Activated CD4-positive, alpha-beta T cell treated with anti-CD3 and anti-CD28 coated beads, Interleukin-2, amount 10 ng/mL, durations not matched to agents 24 days and 14 days (primary cell): ENCODE data around the gene OR10H4. TPM values are rescaled to one million over a fixed set of nuclear protein-coding genes. Genes with fewer than 3 reads are reported as not detected.
"Not testable (repeated sequence)": the region's sequence is repeated elsewhere in the genome, so short reads cannot be mapped to it uniquely, and the experiment has no call there.

Experiments
- DNase-seq: peaks from one replicate; pipeline ENCODE4 v3.0.0; 2022
- H3K27ac Mint-ChIP-seq: one replicate; pipeline ENCODE4 v1.8.0; 2022; ENCODE audit warnings: mild to moderate bottlenecking, mixed read lengths
- H3K27me3 Mint-ChIP-seq: one replicate; pipeline ENCODE4 v1.8.0; 2022; ENCODE audit warnings: mixed read lengths
- H3K36me3 Mint-ChIP-seq: one replicate; pipeline ENCODE4 v1.8.0; 2022; ENCODE audit warnings: low read depth, mild to moderate bottlenecking, mixed read lengths
- H3K4me1 Mint-ChIP-seq: one replicate; pipeline ENCODE4 v1.8.0; 2021; ENCODE audit warnings: mixed read lengths
- H3K4me3 Mint-ChIP-seq: one replicate; pipeline ENCODE4 v1.8.0; 2022; ENCODE audit warnings: mild to moderate bottlenecking, moderate library complexity, mixed read lengths
- H3K9me3 Mint-ChIP-seq: one replicate; pipeline ENCODE4 v1.8.0; 2021; ENCODE audit warnings: mixed read lengths
- intact Hi-C: fragments of 100-400 bp; cut with micrococcal nuclease; formaldehyde crosslinking; loops from one replicate; pipeline ENCODE4 v1.15.1; 2023
- total RNA-seq: library from RNA; stranded (reverse); gene quantifications from 2 replicates; pipeline ENCODE4 v1.2.3, GENCODE V29; 2022

OR10H4 gene, protein sequence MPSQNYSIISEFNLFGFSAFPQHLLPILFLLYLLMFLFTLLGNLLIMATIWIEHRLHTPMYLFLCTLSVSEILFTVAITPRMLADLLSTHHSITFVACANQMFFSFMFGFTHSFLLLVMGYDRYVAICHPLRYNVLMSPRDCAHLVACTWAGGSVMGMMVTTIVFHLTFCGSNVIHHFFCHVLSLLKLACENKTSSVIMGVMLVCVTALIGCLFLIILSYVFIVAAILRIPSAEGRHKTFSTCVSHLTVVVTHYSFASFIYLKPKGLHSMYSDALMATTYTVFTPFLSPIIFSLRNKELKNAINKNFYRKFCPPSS
- not detected in 2 replicates for total RNA-seq

DNA sequence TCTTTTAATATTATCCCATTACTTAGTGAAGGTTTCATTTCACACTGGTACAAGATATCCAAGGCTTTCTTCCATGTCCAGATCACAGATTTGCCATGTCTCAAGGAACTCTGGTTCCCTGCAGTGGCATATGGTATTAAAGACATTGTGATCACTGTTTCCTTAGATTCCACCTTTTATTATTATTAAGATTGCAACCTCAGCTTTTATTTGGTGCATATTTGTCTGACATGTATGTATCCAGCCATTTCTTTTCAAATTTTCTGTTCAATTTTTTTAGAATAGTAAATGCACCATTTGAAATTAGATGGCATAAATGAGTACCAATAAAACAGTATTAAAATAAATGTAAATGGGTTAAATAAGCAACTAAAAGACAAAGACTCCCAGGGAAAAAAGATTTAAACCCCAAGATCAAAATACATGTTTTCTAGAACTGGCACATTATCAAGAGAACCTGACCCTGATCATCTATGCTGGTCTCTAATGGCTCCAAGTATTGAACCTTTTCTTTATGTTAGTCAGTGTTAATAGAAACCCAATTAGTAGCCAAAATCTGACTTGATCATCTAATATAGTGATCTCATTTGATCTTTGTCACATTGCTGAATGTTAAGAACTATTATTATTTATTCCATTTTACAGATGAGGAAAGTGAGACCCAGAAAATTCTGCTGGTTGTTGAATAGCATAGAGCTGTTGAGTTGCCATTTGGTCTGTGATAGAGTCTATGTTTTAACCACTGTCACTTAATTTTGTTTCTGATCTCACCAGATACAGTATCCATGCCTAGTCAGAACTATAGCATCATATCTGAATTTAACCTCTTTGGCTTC, at the start of gene OR10H4:
Gene OR10H4, plus strand, starts transcription at position 786 of the 836 bp plus-strand sequence. Its CDS starts 0 bp downstream, at position 786.
- Mint-ChIP-seq H3K27ac (no peak within 1 kb of the TSS), H3K4me1 (no peaks in the 10 kb centered on the region), H3K36me3 (no peaks in the 10 kb centered on the region), H3K27me3 (peaks cover 13% of the 10 kb centered on the region), H3K4me3 (no peak within 1 kb of the TSS), H3K9me3 (peaks cover 12% of the 10 kb centered on the region)
- intact Hi-C loops: no loop called here
- no peak for DNase-seq

DNA sequence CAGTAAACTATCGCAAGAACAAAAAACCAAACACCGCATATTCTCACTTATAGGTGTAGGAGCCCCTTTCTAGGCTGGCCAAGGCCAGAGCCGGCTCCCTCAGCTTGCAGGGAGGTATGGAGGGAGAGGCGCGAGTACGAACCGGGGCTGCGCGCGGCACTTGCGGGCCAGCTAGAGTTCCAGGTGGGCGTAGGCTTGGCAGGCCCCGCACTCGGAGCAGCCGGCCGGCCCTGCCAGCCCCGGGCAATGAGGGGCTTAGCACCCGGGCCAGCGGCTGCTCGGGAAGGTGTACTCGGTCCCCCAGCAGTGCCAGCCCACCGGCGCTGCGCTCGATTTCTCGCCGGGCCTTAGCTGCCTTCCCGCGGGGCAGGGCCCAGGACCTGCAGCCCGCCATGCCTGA, 49.2 kb upstream of the OR10H4 start:
- H3K9me3 Mint-ChIP-seq, DNase-seq, H3K4me3 Mint-ChIP-seq, H3K4me1 Mint-ChIP-seq, H3K27ac Mint-ChIP-seq, H3K36me3 Mint-ChIP-seq, intact Hi-C loops: not testable (repeated sequence)
- peaks cover 21% of the 10 kb centered on the region for H3K27me3 Mint-ChIP-seq

DNA sequence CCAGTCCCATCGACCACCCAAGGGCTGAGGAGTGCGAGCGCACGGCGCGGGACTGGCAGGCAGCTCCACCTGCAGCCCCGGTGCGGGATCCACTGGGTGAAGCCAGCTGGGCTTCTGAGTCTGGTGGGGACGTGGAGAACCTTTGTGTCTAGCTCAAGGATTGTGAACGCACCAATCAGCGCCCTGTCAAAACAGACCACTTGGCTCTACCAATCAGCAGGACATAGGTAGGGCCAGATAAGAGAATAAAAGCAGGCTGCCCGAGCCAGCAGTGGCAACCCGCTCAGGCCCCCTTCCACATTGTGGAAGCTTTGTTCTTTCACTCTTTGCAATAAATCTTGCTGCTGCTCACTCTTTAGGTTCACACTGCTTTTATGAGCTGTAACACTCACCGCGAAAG, 48.8 kb upstream of the OR10H4 start:
- intact Hi-C loops, H3K4me3 Mint-ChIP-seq, H3K9me3 Mint-ChIP-seq, H3K36me3 Mint-ChIP-seq, H3K27ac Mint-ChIP-seq, H3K4me1 Mint-ChIP-seq: not testable (repeated sequence)
- peak; percentile 30 for DNase-seq
- H3K27me3 Mint-ChIP-seq: peaks cover 25% of the 10 kb centered on the region

DNA sequence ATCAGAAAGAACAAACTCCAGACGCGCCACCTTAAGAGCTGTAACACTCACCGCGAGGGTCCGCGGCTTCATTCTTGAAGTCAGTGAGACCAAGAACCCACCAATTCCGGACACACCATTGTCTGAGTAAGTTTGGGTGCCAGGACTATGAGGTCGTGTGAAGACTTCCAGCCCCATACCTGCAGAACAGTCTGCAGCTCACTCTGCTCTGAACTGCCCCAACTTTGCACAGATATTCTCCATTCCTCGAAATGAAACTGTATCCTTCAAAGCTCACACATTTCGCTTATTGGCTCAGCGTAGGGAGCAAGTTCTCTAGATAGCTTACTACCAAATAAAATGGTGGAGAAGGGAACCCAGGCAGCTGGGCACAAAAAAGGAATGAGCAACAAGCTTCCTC, 48.3 kb upstream of the OR10H4 start:
- Mint-ChIP-seq H3K27me3 (peaks cover 27% of the 10 kb centered on the region), H3K27ac (no peak overlapping the region), H3K4me3 (no peak overlapping the region), H3K9me3 (no peaks in the 10 kb centered on the region), H3K4me1 (no peaks in the 10 kb centered on the region), H3K36me3 (no peaks in the 10 kb centered on the region)
- intact Hi-C loops: no loop called here
- DNase-seq: peak; percentile 34

DNA sequence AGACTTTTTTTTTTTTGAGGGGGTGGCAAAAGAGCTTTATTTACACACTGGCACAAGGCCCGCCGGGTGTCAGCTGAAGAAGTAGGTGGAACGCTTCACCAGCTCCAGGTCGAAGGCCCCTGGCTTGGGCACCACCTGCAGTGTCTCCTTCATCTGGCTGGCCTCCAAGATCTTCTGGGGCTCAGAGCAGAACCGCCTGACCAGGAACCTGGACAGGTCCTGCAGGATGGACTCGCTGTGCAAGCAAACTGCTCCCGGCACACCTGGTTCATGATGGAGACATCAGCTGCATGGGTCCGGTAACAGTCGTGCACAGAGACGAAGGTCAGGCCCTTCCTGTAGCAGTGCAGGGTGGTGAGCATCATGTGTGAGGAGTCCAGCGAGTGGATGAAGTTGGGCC, 46.6 kb upstream of the OR10H4 start:
- Mint-ChIP-seq H3K36me3 (no peaks in the 10 kb centered on the region), H3K4me3 (no peak overlapping the region), H3K9me3 (no peaks in the 10 kb centered on the region), H3K4me1 (no peaks in the 10 kb centered on the region), H3K27ac (no peak overlapping the region), H3K27me3 (peaks cover 39% of the 10 kb centered on the region)
- peak; percentile 46 for DNase-seq
- intact Hi-C loops: no loop called here

DNA sequence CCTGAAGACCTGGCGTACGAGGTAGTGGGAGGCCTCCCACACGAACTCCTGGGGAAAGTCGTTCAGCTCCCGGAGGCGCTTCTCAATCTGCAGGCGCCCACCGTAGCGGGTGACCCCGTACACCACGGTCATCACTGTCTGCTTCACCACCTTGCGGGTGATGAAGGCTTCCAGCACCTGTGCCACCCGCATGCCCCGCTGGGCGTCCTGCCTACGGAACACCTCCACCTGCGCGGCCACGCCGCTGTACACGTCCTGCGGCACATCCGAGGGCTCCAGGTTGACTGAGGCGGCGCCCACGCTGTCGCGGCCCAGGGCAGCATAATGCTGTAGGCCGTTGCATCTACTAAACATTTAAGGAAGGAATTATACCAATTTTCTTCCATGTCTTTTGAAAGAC, 45.9 kb upstream of the OR10H4 start:
- H3K36me3 Mint-ChIP-seq: not testable (repeated sequence)

DNA sequence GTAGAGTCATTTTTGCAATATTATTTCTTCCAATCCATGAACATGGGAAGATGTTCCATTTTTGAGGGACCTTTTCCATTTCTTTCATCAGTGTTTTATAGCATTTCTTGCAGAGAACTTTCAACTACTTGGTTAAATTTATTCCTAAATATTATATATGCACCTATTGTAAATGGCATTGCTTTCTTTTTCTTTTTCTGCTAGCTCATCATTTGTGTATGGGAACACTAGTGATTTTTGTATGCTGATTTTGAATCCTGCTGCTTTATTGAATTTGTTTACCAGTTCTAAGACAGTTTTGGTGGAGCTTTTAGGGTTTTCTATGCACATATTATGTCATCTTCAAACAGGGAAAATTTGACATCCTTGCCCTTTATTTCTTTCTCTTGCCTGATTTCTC, 43.8 kb upstream of the OR10H4 start:
- peaks cover 49% of the 10 kb centered on the region for H3K27me3 Mint-ChIP-seq
- DNase-seq: no peak

More for the DNA sequence above, 45.9 kb upstream of the OR10H4 start:
- H3K9me3 Mint-ChIP-seq, H3K27ac Mint-ChIP-seq, intact Hi-C loops, H3K4me1 Mint-ChIP-seq, H3K4me3 Mint-ChIP-seq: not testable (repeated sequence)
- peaks cover 42% of the 10 kb centered on the region for H3K27me3 Mint-ChIP-seq
- peak; percentile 33 for DNase-seq

DNA sequence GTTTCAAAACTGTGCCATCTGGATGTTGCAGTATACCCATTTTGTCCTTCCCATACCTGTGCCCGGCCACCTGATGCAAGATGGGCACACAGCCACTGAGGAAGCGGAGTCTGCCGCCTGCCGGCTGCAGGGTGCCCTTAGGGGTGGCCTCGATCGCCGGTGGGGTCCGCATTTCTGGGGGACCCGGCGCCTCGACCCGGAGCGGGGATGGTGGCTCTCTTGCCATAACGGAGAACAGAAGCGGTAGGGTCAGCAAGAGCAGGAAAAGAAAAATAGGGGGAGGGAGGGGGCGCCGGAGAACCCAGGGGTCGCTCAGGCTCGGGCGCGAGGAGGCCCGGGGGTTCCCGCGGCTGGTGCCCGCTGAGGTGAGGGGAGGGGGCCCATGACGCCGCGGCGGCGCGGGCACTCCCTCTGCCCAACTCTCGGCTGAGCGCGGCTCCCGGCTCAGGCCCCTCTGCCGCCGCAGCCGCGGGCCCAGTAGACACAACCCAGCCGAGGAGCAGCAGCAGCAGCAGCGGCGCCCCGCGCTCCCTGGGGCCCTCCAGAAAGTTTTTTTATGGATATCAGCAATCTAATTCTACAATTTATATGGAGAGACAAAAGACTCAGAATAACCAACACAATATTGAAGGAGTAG, 37.1 kb upstream of the OR10H4 start:
- H3K27me3 Mint-ChIP-seq: peaks cover 51% of the 10 kb centered on the region
- H3K4me3 Mint-ChIP-seq: no peak overlapping the region
- H3K4me1 Mint-ChIP-seq: no peaks in the 10 kb centered on the region
- intact Hi-C loops: no loop called here
- no peak overlapping the region for H3K27ac Mint-ChIP-seq
- DNase-seq: peak; percentile 36
- no peaks in the 10 kb centered on the region for H3K36me3 Mint-ChIP-seq
- H3K9me3 Mint-ChIP-seq: peaks cover 3% of the 10 kb centered on the region

More for the DNA sequence above, 43.8 kb upstream of the OR10H4 start:
- Mint-ChIP-seq H3K4me3 (no peak overlapping the region), H3K9me3 (no peaks in the 10 kb centered on the region), H3K36me3 (no peaks in the 10 kb centered on the region), H3K27ac (no peak overlapping the region), H3K4me1 (no peaks in the 10 kb centered on the region)
- intact Hi-C loops: no loop called here

DNA sequence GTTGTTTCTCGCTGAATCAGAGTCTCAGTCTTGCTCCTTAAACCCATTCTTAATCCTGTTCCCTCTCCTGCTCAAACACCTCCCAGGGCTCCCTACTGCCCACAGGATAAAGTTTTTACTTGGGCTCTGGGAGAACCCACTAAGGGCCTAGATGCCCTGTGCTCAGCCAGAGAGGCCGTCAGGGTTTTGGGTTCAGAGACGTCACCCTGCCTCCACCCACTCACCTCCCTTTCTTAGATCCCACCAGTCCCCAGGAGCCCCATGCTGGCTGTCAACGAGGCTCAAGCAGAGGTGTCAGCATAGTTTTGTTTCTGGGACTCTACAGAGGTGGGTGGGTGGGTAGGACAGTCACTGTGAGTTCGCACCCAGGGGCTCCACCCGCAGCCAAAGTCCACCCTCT, 35.4 kb upstream of the OR10H4 start:
- Mint-ChIP-seq H3K4me3 (no peak overlapping the region), H3K27me3 (peaks cover 46% of the 10 kb centered on the region), H3K9me3 (peaks cover 3% of the 10 kb centered on the region), H3K36me3 (no peaks in the 10 kb centered on the region), H3K27ac (no peak overlapping the region), H3K4me1 (no peaks in the 10 kb centered on the region)
- DNase-seq: peak; percentile 25
- intact Hi-C loops: no loop called here

DNA sequence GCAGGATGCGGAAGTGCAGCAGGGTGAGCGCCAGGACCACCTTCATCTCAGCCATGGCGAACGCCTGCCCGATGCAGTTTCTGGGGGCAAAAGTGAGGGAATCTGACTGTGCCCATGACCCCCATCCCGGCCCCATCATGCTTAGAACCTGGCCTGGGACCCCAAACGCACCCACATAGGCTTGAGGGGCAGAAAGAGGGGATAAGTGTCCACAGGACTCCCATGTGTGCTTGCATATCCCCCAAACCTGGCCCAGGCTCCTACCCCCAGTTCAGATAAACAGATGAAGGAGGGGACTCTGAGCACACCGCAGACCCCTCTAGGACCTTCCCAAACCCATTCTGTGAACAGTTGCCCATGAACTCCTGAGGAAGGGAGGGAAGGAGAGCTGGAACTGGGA, 35.0 kb upstream of the OR10H4 start:
- H3K4me1 Mint-ChIP-seq: no peaks in the 10 kb centered on the region
- peaks cover 3% of the 10 kb centered on the region for H3K9me3 Mint-ChIP-seq
- intact Hi-C loops: no loop called here
- H3K27me3 Mint-ChIP-seq: peaks cover 42% of the 10 kb centered on the region
- DNase-seq: peak; percentile 24
- no peaks in the 10 kb centered on the region for H3K36me3 Mint-ChIP-seq
- H3K27ac Mint-ChIP-seq: no peak overlapping the region
- no peak overlapping the region for H3K4me3 Mint-ChIP-seq

DNA sequence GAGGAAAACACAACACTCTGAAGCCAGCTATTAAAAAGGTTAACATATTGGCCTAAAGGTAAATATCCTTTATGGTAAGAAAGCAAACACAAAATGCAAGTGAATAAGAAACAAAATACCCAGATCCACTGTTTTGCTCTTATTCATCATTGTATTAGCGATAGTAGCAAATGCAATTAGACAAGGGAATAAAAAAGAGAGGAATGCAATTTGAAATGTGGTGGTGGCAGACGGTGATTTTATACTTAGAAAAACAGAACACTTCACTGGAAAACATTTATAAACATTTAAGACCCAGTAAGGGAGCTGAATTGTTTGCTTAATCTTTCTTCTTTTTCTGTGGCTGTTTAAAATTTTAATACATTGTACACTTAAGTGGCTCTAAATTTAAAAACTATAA, 33.7 kb upstream of the OR10H4 start:
- DNase-seq: no peak
- peaks cover 3% of the 10 kb centered on the region for H3K9me3 Mint-ChIP-seq
- no peaks in the 10 kb centered on the region for H3K4me1 Mint-ChIP-seq
- H3K27me3 Mint-ChIP-seq: peaks cover 31% of the 10 kb centered on the region
- H3K36me3 Mint-ChIP-seq: no peaks in the 10 kb centered on the region
- H3K27ac Mint-ChIP-seq: no peak overlapping the region
- no peak overlapping the region for H3K4me3 Mint-ChIP-seq
- intact Hi-C loops: no loop called here

DNA sequence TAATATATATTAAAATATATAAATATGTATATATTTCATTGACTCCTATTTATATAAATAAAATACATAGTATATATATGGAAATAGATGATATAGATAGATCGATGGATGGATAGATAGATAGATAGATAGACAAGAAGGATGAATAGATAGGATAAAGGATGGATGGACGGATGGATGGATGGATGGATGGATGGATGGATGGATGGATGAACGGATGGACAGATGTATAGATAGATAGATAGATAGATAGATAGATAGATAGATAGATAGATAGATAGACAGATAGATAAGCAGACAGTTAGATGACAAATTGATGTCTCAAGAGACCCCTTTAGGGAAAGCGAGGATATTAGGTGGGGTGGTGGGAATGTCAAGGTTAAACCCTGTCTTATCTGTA, 29.6 kb upstream of the OR10H4 start:
- Mint-ChIP-seq H3K9me3 (no peaks in the 10 kb centered on the region), H3K27ac (no peak overlapping the region), H3K27me3 (peaks cover 13% of the 10 kb centered on the region), H3K4me3 (no peak overlapping the region), H3K4me1 (no peaks in the 10 kb centered on the region), H3K36me3 (no peaks in the 10 kb centered on the region)
- DNase-seq: no peak
- intact Hi-C loops: no loop called here

DNA sequence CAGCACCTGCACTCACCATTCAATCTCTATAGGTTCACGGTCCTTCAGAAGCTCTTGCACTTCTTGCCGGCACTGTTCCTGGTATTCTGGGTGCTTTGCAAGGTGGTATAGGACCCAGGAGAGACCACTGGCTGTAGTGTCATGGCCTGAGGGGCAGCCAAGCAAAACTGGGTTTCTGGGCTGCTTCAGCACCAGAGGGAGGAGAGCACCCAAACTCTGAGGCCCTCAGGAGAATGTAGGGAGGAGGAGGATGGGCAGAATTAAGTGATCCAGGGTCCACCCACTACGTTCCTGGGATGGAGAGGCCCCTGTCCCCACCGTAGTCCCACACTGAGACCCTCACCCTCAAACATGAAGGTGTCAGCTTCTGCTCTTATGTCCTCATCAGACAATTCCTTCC, 26.8 kb upstream of the OR10H4 start:
- DNase-seq: peak; percentile 32
- Mint-ChIP-seq H3K9me3 (no peaks in the 10 kb centered on the region), H3K27ac (no peak overlapping the region), H3K36me3 (no peaks in the 10 kb centered on the region), H3K4me3 (no peak overlapping the region), H3K4me1 (no peaks in the 10 kb centered on the region), H3K27me3 (peaks cover 7% of the 10 kb centered on the region)
- intact Hi-C loops: no loop called here

DNA sequence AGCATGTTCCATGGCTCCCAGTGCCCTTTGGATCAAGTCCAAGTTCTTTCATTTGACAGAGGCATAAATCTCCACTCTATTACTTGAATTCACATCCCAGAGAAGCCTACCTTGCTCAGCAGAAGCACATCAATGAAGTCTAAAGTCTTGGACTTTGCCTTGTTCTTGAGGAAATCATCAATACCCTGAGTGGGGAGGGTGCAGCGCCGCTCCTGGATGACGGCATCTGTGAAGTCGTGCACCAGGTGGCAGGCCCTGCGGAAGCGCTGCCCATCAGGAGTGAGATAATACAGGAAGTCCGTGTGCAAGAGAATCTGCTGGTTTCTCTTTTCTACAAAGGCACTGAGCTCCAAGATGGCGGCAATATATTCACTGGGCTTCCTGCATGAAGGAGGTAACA, 25.1 kb upstream of the OR10H4 start:
- peak; percentile 37 for DNase-seq

More for the DNA sequence above, 25.1 kb upstream of the OR10H4 start:
- no peak overlapping the region for H3K4me3 Mint-ChIP-seq
- intact Hi-C loops: no loop called here
- H3K9me3 Mint-ChIP-seq: no peaks in the 10 kb centered on the region
- no peak overlapping the region for H3K27ac Mint-ChIP-seq
- H3K4me1 Mint-ChIP-seq: no peaks in the 10 kb centered on the region
- peaks cover 7% of the 10 kb centered on the region for H3K27me3 Mint-ChIP-seq
- H3K36me3 Mint-ChIP-seq: no peaks in the 10 kb centered on the region
